ENCODE measurements around the gene SERPINA3. TPM values are rescaled to one million over a fixed set of nuclear protein-coding genes. Genes with fewer than 3 reads are reported as not detected.

SERPINA3 gene
- total RNA-seq, 1 donor from 2014 or later, result 2.7 TPM

GRCh38 chr14:94617366-94617941 is 5.3 kb downstream of the SERPINA3 start:
- H3K4me3 ChIP-seq (ENCODE audit: low read depth, low read length), result no peak overlapping the region
- DNase-seq (ENCODE audit: low read depth), result no peak
- TF ChIP-seq CTCF (conservative IDR thresholded peaks at IDR 0.05; ENCODE audit: low read depth, low read length), result no peak

GRCh38 chr14:94617988-94618822 is 6.0 kb downstream of the SERPINA3 start:
- no peak overlapping the region for H3K4me3 ChIP-seq (ENCODE audit: low read depth, low read length)
- DNase-seq (ENCODE audit: low read depth), result no peak
- no peak for TF ChIP-seq CTCF (conservative IDR thresholded peaks at IDR 0.05; ENCODE audit: low read depth, low read length)

- TF ChIP-seq CTCF (conservative IDR thresholded peaks at IDR 0.05; ENCODE audit: low read depth, low read length), result no peak
- no peak overlapping the region for H3K4me3 ChIP-seq (ENCODE audit: low read depth, low read length)
- DNase-seq (ENCODE audit: low read depth), result no peak
Observed at GRCh38 chr14:94619297-94619696, 7.1 kb downstream of the SERPINA3 start.

- no peak for TF ChIP-seq CTCF (conservative IDR thresholded peaks at IDR 0.05; ENCODE audit: low read depth, low read length)
- DNase-seq (ENCODE audit: low read depth), result no peak
- no peak overlapping the region for H3K4me3 ChIP-seq (ENCODE audit: low read depth, low read length)
Observed at GRCh38 chr14:94620597-94620996, 8.4 kb downstream of the SERPINA3 start.

- TF ChIP-seq CTCF (conservative IDR thresholded peaks at IDR 0.05; ENCODE audit: low read depth, low read length), result no peak
- H3K4me3 ChIP-seq (ENCODE audit: low read depth, low read length), result no peak overlapping the region
- no peak for DNase-seq (ENCODE audit: low read depth)
Observed at GRCh38 chr14:94621358-94622134, 9.4 kb downstream of the SERPINA3 start.

- H3K4me3 ChIP-seq (ENCODE audit: low read depth, low read length), result no peak overlapping the region
- DNase-seq (ENCODE audit: low read depth), result no peak
- no peak for TF ChIP-seq CTCF (conservative IDR thresholded peaks at IDR 0.05; ENCODE audit: low read depth, low read length)
Observed at GRCh38 chr14:94622653-94623421, 10.6 kb downstream of the SERPINA3 start.
